IMR-90 (cell line): Measurements from ENCODE around the gene ZDHHC7. TPM values are rescaled to one million over a fixed set of nuclear protein-coding genes. Genes with fewer than 3 reads are reported as not detected.

Source experiments
- ATAC-seq: fragments of 200-7000 bp; cut with Tn5 transposase; 2 replicates; pipeline ENCODE4 v1.9.1; 2020; ENCODE audit warnings: low read depth, mild to moderate bottlenecking, moderate library complexity
- BruUV-seq: library from RNA; stranded (reverse); fragments of 400-500 nt; replicated peaks from 2 replicates; lab custom pipeline; 2021; lab: Mats Ljungman, UMichigan
- CTCF ChIA-PET: fragments of 300-600 bp; formaldehyde crosslinking; extraction: SDS; loops from one replicate; lab custom pipeline; 2021; ENCODE audit warnings: antibody characterized with exemption; lab: Yijun Ruan, JAX
- POLR2A ChIA-PET: fragments of 300-600 bp; sonication (Branson Sonifier 250); formaldehyde crosslinking; loops from one replicate; lab custom pipeline; 2022; ENCODE audit warnings: antibody characterized with exemption; ENCODE audit not compliant: unreplicated experiment; lab: Charles Lee
- DNase-seq: peaks from one replicate; pipeline ENCODE4 v3.0.0; 2013
- H2AFZ ChIP-seq: replicated peaks from 2 replicates; pipeline ENCODE3; 2013; ENCODE audit warnings: low read length, mild to moderate bottlenecking; ENCODE audit not compliant: poor library complexity
- H2AK5ac ChIP-seq: 2 replicates; pipeline ENCODE4 v1.6.1; 2013; ENCODE audit warnings: low read depth, low read length, inconsistent platforms
- H2AK9ac ChIP-seq: replicated peaks from 2 replicates; pipeline ENCODE3; 2013; ENCODE audit warnings: mild to moderate bottlenecking, low read depth, low read length, moderate library complexity; ENCODE audit not compliant: poor library complexity
- H2BK120ac ChIP-seq: 2 replicates; pipeline ENCODE4 v1.6.1; 2013; ENCODE audit warnings: low read depth, low read length, inconsistent platforms
- H2BK15ac ChIP-seq: 3 replicates; pipeline ENCODE4 v1.6.1; 2013; ENCODE audit warnings: low read depth, low read length, inconsistent platforms
- H2BK20ac ChIP-seq: 2 replicates; pipeline ENCODE4 v1.6.1; 2013; ENCODE audit warnings: low read depth, mild to moderate bottlenecking, inconsistent platforms, low read length, moderate library complexity
- H2BK5ac ChIP-seq: 2 replicates; pipeline ENCODE4 v1.6.1; 2013; ENCODE audit warnings: mild to moderate bottlenecking, low read depth, low read length, inconsistent platforms; ENCODE audit not compliant: poor library complexity, severe bottlenecking
- H3K14ac ChIP-seq: replicated peaks from 2 replicates; pipeline ENCODE4 v1.6.1; 2013; ENCODE audit warnings: low read depth, low read length, inconsistent platforms
- H3K18ac ChIP-seq: 2 replicates; pipeline ENCODE4 v1.6.1; 2013; ENCODE audit warnings: low read depth, low read length, control low read depth
- H3K23ac ChIP-seq: 2 replicates; pipeline ENCODE4 v1.6.1; 2013; ENCODE audit warnings: low read depth, low read length, inconsistent platforms
- H3K27ac ChIP-seq: 2 replicates; pipeline ENCODE4 v1.5.1; 2013; ENCODE audit warnings: mild to moderate bottlenecking, control low read depth, low read length; ENCODE audit not compliant: insufficient read depth
- H3K27me3 ChIP-seq: 2 replicates; pipeline ENCODE4 v1.6.1; 2013; ENCODE audit warnings: low read length; ENCODE audit not compliant: control insufficient read depth, insufficient read depth
- H3K36me3 ChIP-seq: 2 replicates; pipeline ENCODE4 v1.6.1; 2013; ENCODE audit warnings: low read length, mixed read lengths; ENCODE audit not compliant: control insufficient read depth, insufficient read depth
- H3K4ac ChIP-seq: 2 replicates; pipeline ENCODE4 v1.6.1; 2013; ENCODE audit warnings: low read depth, low read length, inconsistent platforms
- H3K4me1 ChIP-seq: 2 replicates; pipeline ENCODE4 v1.6.1; 2013; ENCODE audit warnings: low read length, mixed read lengths; ENCODE audit not compliant: control insufficient read depth, insufficient read depth
- H3K4me2 ChIP-seq: 2 replicates; pipeline ENCODE4 v1.6.1; 2013; ENCODE audit warnings: low read depth, mild to moderate bottlenecking, control low read depth, low read length, moderate library complexity
- H3K4me3 ChIP-seq: 2 replicates; pipeline ENCODE4 v1.5.1; 2013; ENCODE audit warnings: low read depth, mild to moderate bottlenecking, control low read depth, low read length, moderate library complexity; ENCODE audit not compliant: insufficient read depth
- H3K56ac ChIP-seq: 2 replicates; pipeline ENCODE4 v1.6.1; 2013; ENCODE audit warnings: low read length, inconsistent platforms; ENCODE audit not compliant: insufficient read depth; ENCODE audit errors: extremely low read depth
- H3K79me1 ChIP-seq, 2 experiments: 2 replicates each; pipeline ENCODE4 v1.6.1; 2013; ENCODE audit warnings: low read length in 2 of 2, inconsistent platforms in 1 of 2, low read depth in 1 of 2
- H3K9ac ChIP-seq: 2 replicates; pipeline ENCODE4 v1.6.1; 2013; ENCODE audit warnings: low read depth, low read length, control low read depth
- H3K9me1 ChIP-seq: 2 replicates; pipeline ENCODE4 v1.6.1; 2013; ENCODE audit warnings: low read length, inconsistent platforms; ENCODE audit not compliant: insufficient read depth
- H3K9me3 ChIP-seq: 2 replicates; pipeline ENCODE4 v1.6.1; 2013; ENCODE audit warnings: low read length; ENCODE audit not compliant: control insufficient read depth, insufficient read depth
- H4K20me1 ChIP-seq: 2 replicates; pipeline ENCODE4 v1.6.1; 2013; ENCODE audit warnings: low read length, inconsistent platforms; ENCODE audit not compliant: insufficient read depth
- H4K5ac ChIP-seq: 2 replicates; pipeline ENCODE4 v1.6.1; 2013; ENCODE audit warnings: mild to moderate bottlenecking, low read depth, low read length, control low read depth
- H4K8ac ChIP-seq, 2 experiments: 2 replicates each; pipeline ENCODE4 v1.6.1; 2013; ENCODE audit warnings: low read depth in 2 of 2, low read length in 2 of 2, control low read depth in 1 of 2, inconsistent platforms in 1 of 2
- H4K91ac ChIP-seq: 2 replicates; pipeline ENCODE4 v1.6.1; 2013; ENCODE audit warnings: low read depth, low read length, inconsistent platforms; ENCODE audit not compliant: insufficient read depth
- CEBPB ChIP-seq: IDR thresholded peaks from 2 replicates; pipeline ENCODE4 v1.6.1; 2012; ENCODE audit warnings: low read depth, low read length, improper control_type of control experiment
- CHD1 ChIP-seq: IDR thresholded peaks from 2 replicates; pipeline ENCODE4 v1.6.1; 2012; ENCODE audit warnings: low read depth, low read length, improper control_type of control experiment
- MAFK ChIP-seq: IDR thresholded peaks from 2 replicates; pipeline ENCODE4 v1.6.1; 2012; ENCODE audit warnings: low read depth, low read length, improper control_type of control experiment
- MAZ ChIP-seq: IDR thresholded peaks from 2 replicates; pipeline ENCODE4 v1.6.1; 2012; ENCODE audit warnings: low read depth, mild to moderate bottlenecking, low read length, improper control_type of control experiment, moderate library complexity, borderline replicate concordance
- WGBS, 2 experiments: methylation state at CpG; one replicate each; pipeline versions ENCODE4 v1.1.5 to v1.1.7; 2013; ENCODE audit warnings: missing lambda C conversion rate in 2 of 2; ENCODE audit not compliant: insufficient read length in 1 of 2; ENCODE audit errors: extremely low coverage in 2 of 2; 5-methylcytosine and 5-hydroxymethylcytosine counted together
- dilution Hi-C: fragments of 300-500 bp; cut with HindIII; formaldehyde crosslinking; loops from one replicate; pipeline ENCODE4 v1.14.3; 2018; ENCODE audit warnings: low sequenced_read_pairs; ENCODE audit not compliant: unreplicated experiment
- in situ Hi-C: fragments of 300-500 bp; cut with MboI; formaldehyde crosslinking; loops from 3 replicates; pipeline ENCODE4 v1.14.3; 2019; ENCODE audit warnings: low sequenced_read_pairs, inconsistent platforms, mixed read lengths
- intact Hi-C: fragments of 100-400 bp; cut with micrococcal nuclease; formaldehyde crosslinking; loops from 2 replicates; pipeline ENCODE4 v1.10.0; 2022
- polyA plus RNA-seq, 3 experiments: library from polyadenylated mRNA; depleted of rRNA; stranded (reverse); fragments of >200 nt; gene quantifications; 2 replicates each; pipeline ENCODE4 v1.2.3, GENCODE V29; 2012; ENCODE audit warnings: low replicate concordance in 1 of 3
- total RNA-seq: library from RNA; depleted of rRNA; stranded (reverse); fragments of >200 nt; gene quantifications from 2 replicates; pipeline ENCODE4 v1.2.3, GENCODE V29; 2012

The ZDHHC7 gene
- total and polyA plus RNA-seq, 2 of the 4 experiments (the other 2 are of a cell fraction), result 80.1 to 97.1 TPM

DNA sequence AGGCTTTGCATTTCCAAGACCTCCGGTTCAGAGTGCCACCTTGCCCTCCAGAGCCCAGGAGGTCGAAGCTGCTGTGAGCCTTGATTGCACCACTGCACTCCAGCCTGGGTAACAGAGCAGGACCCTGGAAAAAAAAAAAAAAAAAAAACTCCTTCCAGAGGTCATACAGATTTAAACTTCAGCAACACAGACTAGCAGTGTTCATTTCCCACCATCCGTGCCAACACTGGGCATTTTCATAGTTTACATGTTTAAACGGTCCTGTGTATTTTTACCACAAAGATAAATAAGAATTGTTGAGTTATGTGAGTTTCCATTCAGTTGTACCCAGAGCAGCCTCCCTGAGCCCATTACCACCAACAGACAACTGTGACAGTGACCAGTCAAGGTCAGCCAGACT lies 50.4 kb downstream of the ZDHHC7 start:
- Histone ChIP-seq H3K79me1 (no peaks in the 10 kb centered on the region), H3K18ac (no peak overlapping the region), H2BK15ac (no peak overlapping the region), H3K23ac (no peak overlapping the region), H2BK120ac (no peak overlapping the region), H3K27ac (no peak overlapping the region), H2AK5ac (no peak overlapping the region), H4K20me1 (no peaks in the 10 kb centered on the region), H3K4ac (no peak overlapping the region), H3K9me3 (no peaks in the 10 kb centered on the region), H3K56ac (no peak overlapping the region), H3K27me3 (peaks cover 9% of the 10 kb centered on the region; the same call in 1 of the 2 replicates), H2BK20ac (no peak overlapping the region), H3K4me1 (no peaks in the 10 kb centered on the region), H3K14ac (no peak overlapping the region), H3K9ac (no peak overlapping the region), H4K8ac (no peak overlapping the region), H4K5ac (no peak overlapping the region), H4K91ac (no peak overlapping the region), H2AFZ (no peak overlapping the region), H3K4me2 (no peak overlapping the region), H3K9me1 (peaks cover 5% of the 10 kb centered on the region), H2AK9ac (no peak overlapping the region), H2BK5ac (no peak overlapping the region), H3K4me3 (no peak overlapping the region), H3K36me3 (no peaks in the 10 kb centered on the region)
- dilution Hi-C loops (no loop called here), in situ Hi-C loops (loop anchor here (25.0 kb wide), 1 partner anchor 324 kb away; the partner anchor contains the start of gene KLHL36), intact Hi-C loops (loop anchor here (10.0 kb wide), 1 partner anchor 446 kb away; no protein-coding TSS in a partner anchor)
- ATAC-seq (no peak), DNase-seq (no peak)
- ChIA-PET POLR2A (no interaction called here), CTCF (interaction anchor here (0.9 kb wide), 1 partner anchor 10 kb away, joined by 3 read pairs; no protein-coding TSS in a partner anchor)
- TF ChIP-seq CEBPB, result no peak
- no peak for TF ChIP-seq CHD1
- TF ChIP-seq MAZ, result no peak
- no peak for TF ChIP-seq MAFK
- no CpG with 5 or more reads among the region's 4 CpGs for WGBS, 2 experiments
- BruUV-seq, result no TSS peak
